T-helper 9 cell (primary cell): ENCODE results near the gene SMARCA4.
"Not testable (repeated sequence)": the region's sequence is repeated elsewhere in the genome, so short reads cannot be mapped to it uniquely, and the experiment has no call there.

ENCODE experiments used
- DNase-seq: peaks from one replicate; pipeline ENCODE4 v3.0.0-alpha.2; 2020

Gene SMARCA4

GRCh38 chr19:10981252-10981895 is 20.5 kb downstream of the SMARCA4 start:
- DNase-seq, result no peak

- no peak for DNase-seq
Measured at GRCh38 chr19:10983026-10983425, 22.2 kb downstream of the SMARCA4 start.

GRCh38 chr19:10984166-10984735 is 23.4 kb downstream of the SMARCA4 start:
- DNase-seq, result no peak

DNA sequence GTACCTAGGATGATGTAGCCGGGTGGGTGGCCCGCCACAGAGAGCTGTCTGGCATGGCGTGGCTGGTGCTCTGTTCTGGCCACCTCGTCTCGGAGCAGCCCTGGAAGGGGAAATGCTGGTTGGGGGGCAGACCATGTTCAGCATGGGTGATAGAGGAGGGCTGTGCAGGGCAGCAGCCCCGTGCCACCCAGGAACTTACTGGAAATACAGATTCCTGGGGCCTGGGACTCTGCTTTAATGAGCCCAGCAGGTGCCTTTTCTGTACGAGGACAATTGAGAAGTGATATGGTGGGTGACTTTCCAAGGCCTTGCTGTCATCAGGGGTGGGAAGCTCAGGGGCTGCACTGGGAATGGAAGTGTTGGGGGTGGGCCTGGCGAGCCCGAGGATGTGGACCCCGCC is 24.7 kb downstream of the SMARCA4 start:
- no peak for DNase-seq

DNA sequence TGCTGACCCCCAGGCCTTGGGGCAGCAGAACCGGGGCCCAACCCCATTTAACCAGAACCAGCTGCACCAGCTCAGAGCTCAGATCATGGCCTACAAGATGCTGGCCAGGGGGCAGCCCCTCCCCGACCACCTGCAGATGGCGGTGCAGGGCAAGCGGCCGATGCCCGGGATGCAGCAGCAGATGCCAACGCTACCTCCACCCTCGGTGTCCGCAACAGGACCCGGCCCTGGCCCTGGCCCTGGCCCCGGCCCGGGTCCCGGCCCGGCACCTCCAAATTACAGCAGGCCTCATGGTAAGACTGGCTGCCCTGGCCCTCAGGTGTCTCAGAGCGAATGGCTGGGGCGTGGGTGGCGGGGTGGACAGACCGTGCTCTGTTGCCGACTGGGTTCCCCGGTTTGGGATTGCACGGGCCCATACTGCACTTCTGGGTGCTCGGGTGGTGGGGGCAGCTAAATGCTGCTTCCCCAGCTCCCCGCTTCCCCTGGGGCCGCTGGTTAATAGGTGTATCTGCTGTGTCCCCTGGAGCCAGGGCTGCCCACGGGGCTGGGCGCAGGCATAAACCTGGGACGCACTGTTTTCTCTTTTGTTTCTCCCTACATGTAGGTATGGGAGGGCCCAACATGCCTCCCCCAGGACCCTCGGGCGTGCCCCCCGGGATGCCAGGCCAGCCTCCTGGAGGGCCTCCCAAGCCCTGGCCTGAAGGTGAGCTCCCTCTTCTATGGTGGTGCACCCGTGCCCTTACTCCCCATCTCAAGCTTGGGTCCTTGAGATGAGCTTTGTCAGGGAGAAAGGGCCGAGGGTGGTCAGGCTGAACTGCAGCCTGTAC is 25.7 kb downstream of the SMARCA4 start:
- DNase-seq, result no peak

GRCh38 chr19:10987571-10988297 is 26.9 kb downstream of the SMARCA4 start:
- no peak for DNase-seq

GRCh38 chr19:10988380-10988779 is 27.6 kb downstream of the SMARCA4 start:
- no peak for DNase-seq

- DNase-seq, result no peak
Measured at GRCh38 chr19:10988921-10989320, 28.1 kb downstream of the SMARCA4 start.

DNA sequence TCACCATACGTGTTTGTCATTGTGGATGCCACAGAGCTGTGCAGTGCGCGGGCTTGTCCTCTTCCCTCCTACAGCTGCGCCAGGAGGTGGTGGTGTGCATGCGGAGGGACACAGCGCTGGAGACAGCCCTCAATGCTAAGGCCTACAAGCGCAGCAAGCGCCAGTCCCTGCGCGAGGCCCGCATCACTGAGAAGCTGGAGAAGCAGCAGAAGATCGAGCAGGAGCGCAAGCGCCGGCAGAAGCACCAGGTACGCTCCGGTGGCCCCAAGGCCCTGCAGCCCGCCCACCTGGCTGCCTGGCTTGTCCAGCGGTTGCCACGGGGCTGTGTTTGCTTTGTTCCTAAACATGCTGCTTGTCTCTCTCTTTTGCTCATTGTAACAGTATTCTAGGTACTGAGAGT is 30.2 kb downstream of the SMARCA4 start:
- DNase-seq, result no peak

GRCh38 chr19:10991521-10992081 is 30.8 kb downstream of the SMARCA4 start:
- no peak for DNase-seq

GRCh38 chr19:10992174-10992573 is 31.3 kb downstream of the SMARCA4 start:
- DNase-seq, result not testable (repeated sequence)

DNA sequence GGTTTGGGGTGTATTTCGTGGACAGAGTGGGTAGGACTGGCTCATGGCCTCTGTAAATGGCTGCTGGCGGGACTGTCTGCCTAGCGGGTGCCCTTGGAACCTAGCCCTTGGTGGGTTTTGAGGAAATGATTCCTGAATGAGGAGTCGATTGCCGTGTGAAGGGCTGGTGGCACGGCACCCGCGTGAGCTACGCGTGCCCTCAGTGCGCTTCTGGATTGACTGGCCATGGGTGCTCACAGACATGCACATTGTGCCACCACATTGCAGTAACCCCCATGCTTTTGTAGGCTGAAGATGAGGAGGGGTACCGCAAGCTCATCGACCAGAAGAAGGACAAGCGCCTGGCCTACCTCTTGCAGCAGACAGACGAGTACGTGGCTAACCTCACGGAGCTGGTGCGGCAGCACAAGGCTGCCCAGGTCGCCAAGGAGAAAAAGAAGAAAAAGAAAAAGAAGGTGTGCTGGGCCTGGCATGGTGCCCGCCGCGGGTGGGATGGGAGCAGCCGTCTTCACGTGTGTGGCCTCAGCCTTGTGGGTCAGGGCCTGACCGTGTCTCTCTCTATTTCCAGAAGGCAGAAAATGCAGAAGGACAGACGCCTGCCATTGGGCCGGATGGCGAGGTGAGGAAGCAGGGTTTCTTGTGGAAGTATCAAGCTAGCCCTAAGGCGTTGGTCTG is 35.2 kb downstream of the SMARCA4 start:
- DNase-seq, result no peak

DNA sequence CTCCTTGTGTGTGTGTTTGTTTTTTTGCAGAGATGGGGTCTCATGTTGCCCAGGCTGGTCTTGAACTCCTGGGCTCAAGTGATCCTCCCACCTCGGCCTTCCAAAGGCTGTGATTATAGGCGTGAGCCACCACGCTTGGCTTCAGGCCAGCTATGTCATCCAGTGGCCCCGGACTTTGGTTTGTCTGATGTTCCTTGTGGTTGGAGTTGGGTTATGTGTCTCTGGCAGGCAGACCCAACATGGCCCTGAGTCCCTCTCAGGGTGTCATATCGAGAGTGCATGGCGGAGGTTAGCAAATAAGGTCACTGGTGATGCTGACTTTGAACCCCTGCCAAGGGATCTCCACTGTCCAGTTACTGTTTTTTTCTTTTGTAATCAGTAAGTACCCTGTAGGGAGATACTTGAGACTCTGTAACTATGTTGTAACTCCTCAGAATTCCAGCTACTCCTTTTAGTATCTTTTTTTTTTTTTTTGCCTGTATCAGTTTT is 37.3 kb downstream of the SMARCA4 start:
- DNase-seq, result no peak

DNA sequence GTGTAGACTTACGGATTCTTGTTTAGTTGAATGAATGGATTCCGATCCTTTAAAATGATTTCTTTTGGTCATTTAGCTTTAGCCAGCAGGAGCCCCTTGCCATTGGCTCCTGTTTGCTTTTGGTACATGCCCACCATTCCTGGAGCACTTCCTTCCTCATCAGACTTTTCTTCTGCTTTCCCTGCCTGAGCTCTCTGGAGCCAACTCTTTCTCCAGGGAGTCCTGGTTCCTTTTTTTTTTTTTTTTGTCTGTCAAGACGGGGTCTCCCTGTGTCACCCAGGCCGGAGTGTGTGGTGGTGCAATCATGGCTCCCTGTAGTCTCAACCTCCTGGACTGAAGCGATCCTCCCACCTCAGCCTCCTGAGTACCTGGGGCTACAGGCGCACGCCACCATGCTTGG is 37.8 kb downstream of the SMARCA4 start:
- no peak for DNase-seq

DNA sequence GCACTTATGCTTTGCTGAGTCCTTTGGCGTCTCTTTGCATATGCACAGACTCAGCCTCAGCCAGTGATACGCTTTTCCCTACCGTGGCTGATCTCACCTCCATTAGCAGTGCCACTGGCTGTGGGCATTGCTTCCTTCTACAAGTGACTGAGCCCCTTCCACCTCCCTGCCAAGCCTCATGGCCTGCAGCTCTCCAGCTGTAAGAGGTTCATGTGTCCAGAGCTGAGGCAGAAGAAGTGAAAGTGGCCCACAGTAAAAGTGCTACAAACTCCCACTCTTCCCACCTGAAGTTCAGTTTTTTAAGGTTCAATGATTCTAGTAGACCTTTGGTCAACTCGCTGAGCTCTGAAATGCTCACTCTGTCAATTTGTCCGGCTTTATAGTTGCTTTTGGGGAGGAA is 44.7 kb downstream of the SMARCA4 start:
- DNase-seq, result no peak

GRCh38 chr19:11007385-11007784 is 46.6 kb downstream of the SMARCA4 start:
- no peak for DNase-seq

- DNase-seq, result no peak
Measured at GRCh38 chr19:11007962-11008532, 47.2 kb downstream of the SMARCA4 start.

DNA sequence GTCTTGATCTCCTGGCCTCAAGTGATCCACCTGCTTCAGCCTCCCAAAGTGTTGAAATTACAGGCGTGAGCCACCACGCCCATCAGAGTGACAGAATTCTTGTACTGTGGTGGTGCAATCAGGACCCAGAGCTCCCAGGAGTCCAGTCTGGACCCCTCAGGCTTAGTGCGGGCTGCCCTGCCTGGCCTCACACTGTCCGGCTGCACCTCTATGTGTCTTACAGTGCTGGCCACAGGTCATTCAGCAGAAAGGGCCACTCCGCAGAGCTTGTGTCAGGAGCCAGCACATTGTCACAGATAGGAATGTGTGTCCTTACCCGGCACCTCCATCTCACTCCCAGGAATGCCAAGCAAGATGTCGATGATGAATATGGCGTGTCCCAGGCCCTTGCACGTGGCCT is 49.2 kb downstream of the SMARCA4 start:
- no peak for DNase-seq

DNA sequence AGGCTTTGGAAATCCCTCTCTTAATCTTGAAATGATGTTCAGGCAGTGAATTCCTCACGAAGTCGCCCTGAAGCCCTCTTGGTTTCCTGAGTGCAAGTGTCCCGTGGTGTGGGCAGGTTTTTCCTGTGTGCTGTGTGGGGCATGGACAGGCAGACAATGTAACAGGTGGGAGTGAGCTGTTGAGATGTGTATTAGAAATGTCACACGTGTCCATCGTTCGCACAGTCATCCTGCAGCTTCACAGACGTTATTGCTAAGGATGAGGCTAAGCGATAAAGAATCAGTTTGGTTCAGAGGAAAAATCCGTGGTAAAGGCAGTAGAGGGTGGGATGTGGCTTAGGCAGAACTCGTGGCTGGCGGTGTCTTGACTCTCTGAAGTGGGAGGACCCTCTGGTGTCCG is 51.7 kb downstream of the SMARCA4 start:
- no peak for DNase-seq

DNA sequence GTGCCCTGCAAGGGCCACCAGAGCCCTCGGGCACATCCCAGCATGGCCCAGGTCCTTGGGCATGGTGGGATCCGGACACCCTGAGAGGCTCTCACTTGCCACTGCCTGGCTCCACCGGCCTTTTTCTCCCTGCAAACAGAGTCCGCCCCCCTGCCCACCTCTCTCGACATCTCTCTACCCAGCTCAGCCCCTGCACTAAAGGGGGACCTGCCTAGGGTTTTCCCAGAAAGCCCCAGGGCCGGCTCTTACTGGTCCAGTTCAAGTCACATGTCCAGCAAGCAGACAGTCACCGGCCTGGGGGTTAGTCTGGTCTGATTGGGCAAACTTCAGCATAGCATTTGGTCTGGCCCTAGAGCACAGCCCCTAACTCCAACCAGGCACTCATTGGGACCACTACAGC is 52.9 kb downstream of the SMARCA4 start:
- DNase-seq, result no peak

GRCh38 chr19:11014403-11014911 is 53.6 kb downstream of the SMARCA4 start:
- no peak for DNase-seq

DNA sequence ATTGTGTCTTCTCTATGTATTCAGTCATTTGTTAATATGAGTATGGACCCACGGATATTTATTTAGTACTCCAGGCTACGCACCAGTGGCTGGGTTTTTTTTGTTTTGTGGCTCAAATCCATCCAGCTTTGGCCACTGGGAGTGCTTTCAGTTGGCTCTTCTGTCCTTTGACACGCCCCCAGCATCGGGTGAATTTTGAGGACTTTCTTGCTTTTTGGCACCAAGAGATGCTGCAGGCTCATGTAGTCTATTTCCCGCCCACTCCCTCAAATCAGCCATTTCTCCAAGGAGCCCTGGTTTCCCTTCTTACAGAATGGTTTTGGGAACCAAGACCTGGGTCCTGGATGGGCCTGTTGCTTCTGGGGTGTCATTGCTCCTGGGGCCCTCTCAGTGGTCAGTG is 55.8 kb downstream of the SMARCA4 start:
- DNase-seq, result no peak
